ENCODE data around the gene ZSCAN22.
"Not testable (repeated sequence)": the region's sequence is repeated elsewhere in the genome, so short reads cannot be mapped to it uniquely, and the experiment has no call there.

Gene ZSCAN22

GRCh38 chr19:58317476-58318072 lies 9.2 kb upstream of the ZSCAN22 start:
- DNase-seq (ENCODE audit: low read depth in 2 of 2, low spot score in 1 of 2): no peak

- no peak for DNase-seq (ENCODE audit: low read depth in 2 of 2, low spot score in 1 of 2)
Observed at GRCh38 chr19:58318297-58318696, 8.5 kb upstream of the ZSCAN22 start.

DNA sequence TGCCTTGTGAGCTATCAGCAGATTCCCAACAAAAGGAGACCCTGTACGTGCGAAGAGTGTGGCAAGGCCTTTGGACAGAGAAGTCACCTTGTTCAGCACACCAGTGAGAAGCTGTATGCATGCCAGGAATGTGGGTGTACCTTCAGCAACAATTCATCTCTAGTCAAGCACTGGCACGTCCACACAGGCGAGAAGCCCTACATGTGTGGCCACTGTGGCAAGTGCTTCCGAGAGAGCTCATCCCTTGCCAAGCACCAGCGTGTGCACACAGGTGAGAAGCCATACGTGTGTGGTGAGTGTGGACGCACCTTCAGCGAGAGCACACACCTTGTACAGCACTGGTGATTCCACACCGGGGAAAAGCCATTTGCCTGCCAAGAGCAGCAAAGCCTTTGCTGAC lies 7.6 kb upstream of the ZSCAN22 start:
- no peak for DNase-seq (ENCODE audit: low read depth in 2 of 2, low spot score in 1 of 2)

DNA sequence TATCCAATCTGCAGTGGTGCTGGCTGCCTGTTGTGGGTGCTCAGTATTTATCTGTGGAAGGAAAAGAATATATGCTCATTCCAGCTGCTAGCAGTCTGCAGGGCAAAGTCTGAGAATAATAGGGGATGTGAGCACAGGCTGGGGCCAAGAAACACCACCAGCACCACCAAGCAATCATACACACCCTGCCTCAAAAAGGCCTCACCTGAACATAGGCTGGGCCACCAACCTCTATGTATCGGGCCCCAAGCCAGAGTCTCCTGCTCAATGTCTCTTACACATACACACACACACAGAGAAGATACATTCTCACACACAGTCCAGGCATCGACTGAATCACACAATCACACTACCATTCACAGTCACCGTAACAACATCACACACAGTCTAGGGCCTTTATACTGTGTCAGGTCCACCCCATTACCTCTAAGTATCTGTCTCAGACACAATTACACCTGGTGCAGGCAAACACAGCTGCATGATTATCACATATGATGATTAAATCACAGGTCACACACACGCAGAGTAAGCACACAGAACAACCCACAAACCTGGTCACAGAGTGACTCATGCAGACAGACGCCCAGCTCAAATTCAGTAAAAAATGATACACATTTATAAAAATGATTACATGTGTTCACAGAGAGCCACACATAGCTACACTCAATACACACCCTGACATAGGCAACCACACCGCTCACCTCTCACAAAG lies 1.3 kb upstream of the ZSCAN22 start:
- DNase-seq (ENCODE audit: low read depth in 2 of 2, low spot score in 1 of 2): no peak

GRCh38 chr19:58326501-58326913 lies 287 bp upstream of the ZSCAN22 start:
- no peak for DNase-seq (ENCODE audit: low read depth in 2 of 2, low spot score in 1 of 2)

GRCh38 chr19:58328999-58329398 lies 2.2 kb downstream of the ZSCAN22 start:
- DNase-seq (ENCODE audit: low read depth in 2 of 2, low spot score in 1 of 2): no peak

DNA sequence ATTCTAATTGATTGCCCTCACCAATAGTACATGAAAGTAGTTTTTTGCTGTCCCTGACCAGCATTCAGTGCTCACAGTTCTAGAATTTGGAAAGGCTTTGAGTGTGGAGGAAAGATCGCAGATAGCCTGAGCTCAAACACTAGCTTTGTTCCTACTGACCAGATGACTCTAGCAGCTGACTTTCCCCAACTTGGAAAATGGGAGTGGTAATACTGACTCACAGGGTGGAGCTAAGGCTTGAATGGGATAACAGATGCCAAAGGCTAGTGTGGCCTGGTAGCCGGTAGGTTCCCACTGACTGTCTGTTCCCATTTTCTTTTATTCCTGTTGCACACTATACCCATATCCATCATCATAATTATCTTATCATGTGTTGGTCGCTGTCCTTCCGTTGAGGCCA lies 3.7 kb downstream of the ZSCAN22 start:
- DNase-seq (ENCODE audit: low read depth in 2 of 2, low spot score in 1 of 2): no peak

GRCh38 chr19:58332697-58333096 lies 5.9 kb downstream of the ZSCAN22 start:
- no peak for DNase-seq (ENCODE audit: low read depth in 2 of 2, low spot score in 1 of 2)

- DNase-seq (ENCODE audit: low read depth in 2 of 2, low spot score in 1 of 2): no peak
Observed at GRCh38 chr19:58334691-58335249, 8.0 kb downstream of the ZSCAN22 start.

DNA sequence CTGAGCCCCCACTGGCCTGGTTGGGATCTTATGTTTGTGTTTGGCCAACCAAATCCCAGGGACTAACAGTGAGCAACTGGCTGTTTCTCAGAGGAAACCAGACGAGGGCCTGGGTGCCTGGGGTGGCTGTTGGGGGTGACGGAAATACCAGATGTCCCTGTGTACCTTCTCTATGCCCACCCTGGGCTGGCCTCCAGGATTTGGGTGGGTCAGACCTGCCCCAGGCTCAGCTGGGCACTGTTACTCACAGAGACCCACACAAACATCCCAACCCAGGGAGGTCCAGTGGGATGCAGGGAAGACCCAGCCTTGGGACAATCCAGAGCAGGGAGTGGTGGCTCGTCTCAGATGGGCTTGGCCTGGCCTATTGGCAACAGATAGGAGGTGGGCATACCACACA lies 8.8 kb downstream of the ZSCAN22 start:
- no peak for DNase-seq (ENCODE audit: low read depth in 2 of 2, low spot score in 1 of 2)

GRCh38 chr19:58336216-58336615 lies 9.4 kb downstream of the ZSCAN22 start:
- DNase-seq (ENCODE audit: low read depth in 2 of 2, low spot score in 1 of 2): no peak

- DNase-seq (ENCODE audit: low read depth in 2 of 2, low spot score in 1 of 2): no peak
Observed at GRCh38 chr19:58336820-58337219, 10.0 kb downstream of the ZSCAN22 start.

- DNase-seq (ENCODE audit: low read depth in 2 of 2, low spot score in 1 of 2): no peak
Observed at GRCh38 chr19:58338336-58338735, 11.5 kb downstream of the ZSCAN22 start.

DNA sequence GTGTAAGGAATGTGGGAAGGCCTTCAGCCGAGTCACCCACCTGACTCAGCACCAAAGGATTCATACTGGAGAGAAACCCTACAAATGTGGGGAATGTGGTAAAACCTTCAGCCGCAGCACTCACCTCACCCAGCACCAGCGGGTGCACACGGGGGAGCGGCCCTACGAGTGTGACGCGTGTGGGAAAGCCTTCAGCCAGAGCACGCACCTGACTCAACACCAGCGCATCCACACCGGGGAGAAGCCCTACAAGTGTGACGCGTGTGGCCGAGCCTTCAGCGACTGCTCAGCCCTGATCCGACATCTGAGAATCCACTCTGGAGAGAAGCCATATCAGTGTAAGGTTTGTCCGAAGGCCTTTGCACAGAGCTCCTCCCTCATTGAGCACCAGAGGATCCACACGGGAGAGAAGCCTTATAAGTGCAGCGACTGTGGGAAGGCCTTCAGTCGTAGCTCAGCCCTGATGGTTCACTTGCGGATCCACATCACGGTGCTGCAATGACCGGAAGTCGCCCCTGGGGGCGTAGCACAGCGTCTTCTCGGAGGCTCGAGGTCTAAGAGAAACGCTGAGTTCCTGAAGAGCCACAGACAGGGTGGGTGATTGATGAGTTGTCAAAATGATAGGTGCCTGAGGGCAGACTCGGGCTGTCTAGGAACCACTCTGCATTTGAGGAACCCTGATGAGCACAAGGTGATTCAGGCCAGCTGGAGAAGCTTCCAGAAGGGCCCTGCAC lies 12.2 kb downstream of the ZSCAN22 start:
- no peak for DNase-seq (ENCODE audit: low read depth in 2 of 2, low spot score in 1 of 2)

DNA sequence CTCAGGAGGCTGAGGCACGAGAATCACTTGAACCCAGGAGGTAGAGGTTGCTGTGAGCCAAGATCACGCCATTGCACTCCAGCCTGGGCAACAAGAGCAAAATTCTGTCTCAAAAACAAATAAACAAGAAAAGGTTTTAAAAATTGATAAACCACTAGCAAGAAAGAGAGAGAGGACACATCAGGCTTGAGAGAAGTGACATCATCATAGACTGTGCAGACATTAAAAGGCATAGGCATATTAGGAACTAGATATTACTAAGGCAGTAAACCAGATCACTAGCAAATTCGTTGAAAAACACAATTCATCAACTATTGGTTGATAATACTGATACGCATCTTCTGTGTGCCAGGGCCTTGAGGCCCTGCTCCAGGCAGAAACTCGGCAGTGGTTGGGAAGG lies 18.8 kb downstream of the ZSCAN22 start:
- DNase-seq (ENCODE audit: low read depth in 2 of 2, low spot score in 1 of 2): no peak

GRCh38 chr19:58346961-58347929 lies 20.5 kb downstream of the ZSCAN22 start:
- peak in 1 of 2 donors; percentile 57 for DNase-seq (ENCODE audit: low read depth in 2 of 2, low spot score in 1 of 2)

- not testable (repeated sequence) for DNase-seq (ENCODE audit: low read depth in 2 of 2, low spot score in 1 of 2)
Observed at GRCh38 chr19:58348080-58348479, 21.3 kb downstream of the ZSCAN22 start.

DNA sequence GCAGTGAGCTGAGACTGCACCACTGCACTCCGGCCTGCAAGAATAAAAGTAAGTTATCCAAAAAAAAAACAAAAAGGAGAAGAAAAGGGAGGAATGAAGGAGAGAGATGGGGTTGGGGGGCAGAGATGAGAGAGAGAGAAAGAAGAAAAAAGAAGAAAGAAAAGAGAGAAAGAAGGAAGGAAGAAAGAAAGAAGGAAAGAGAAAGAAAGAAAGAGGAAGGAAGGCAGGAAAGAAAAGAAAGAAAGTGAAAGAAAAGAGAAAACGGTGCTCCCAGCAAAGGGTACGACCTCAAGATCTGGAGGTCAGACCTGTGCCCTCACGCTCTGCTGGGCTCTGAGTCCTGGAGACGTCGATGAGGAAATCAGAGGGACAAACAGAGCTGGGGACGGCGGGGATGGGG lies 22.8 kb downstream of the ZSCAN22 start:
- no peak for DNase-seq (ENCODE audit: low read depth in 2 of 2, low spot score in 1 of 2)

DNA sequence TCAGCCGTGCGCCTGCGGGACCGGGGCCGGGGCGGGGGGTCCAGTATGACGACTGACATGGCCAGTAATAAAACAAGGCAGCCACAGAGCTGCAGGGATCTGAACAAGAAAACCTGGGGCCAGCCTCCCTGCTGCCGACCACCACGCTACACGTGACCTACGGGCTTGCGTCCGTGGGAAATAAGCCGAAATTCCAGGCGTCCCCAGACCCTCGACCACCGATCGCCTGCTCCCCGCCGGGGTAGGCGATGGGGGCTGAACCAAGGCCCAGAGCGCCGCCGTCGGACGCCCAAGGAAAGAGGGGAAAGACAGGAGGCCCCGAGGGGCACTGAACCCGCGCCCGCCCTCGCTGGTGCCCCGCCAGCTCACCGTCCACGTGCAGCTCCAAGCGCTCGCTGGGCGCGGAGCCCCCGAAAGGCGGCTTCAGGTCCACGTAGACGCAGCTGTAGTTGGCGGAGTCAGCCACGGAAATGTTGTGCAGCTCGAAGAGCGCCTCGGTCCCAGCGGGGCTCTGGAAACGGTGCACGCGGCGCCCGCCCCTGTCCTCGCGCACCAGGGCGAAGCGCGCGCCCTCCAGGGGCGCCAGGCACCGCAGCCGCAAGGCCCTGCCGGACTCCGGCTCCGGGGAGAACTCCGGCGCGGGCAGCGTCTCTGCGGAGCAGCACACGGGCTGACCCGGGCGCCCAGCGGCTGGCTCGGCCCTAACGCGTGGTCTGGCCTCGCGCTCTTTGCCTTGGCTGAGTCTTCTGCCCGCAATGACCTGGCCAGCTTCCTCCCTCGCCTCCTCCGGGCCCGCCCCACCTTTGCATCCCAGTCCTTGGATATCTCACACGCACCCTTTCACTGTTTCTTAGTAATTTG lies 23.4 kb downstream of the ZSCAN22 start:
- DNase-seq (ENCODE audit: low read depth in 2 of 2, low spot score in 1 of 2): no peak
